GM12801 (cell line): Measurements from ENCODE around the gene BCL3.

ENCODE experiments used
- CTCF ChIP-seq: IDR thresholded peaks from one replicate; pipeline ENCODE4 v1.5.1; 2011; ENCODE audit warnings: control low read depth; ENCODE audit not compliant: insufficient read length; ENCODE audit errors: extremely low read depth

Gene BCL3

GRCh38 chr19:44785993-44786392 is 37.5 kb downstream of the BCL3 start:
- TF ChIP-seq CTCF, result no peak

- TF ChIP-seq CTCF, result no peak
Observed at GRCh38 chr19:44788971-44789370, 40.5 kb downstream of the BCL3 start.

- no peak for TF ChIP-seq CTCF
Observed at GRCh38 chr19:44789943-44790483, 41.5 kb downstream of the BCL3 start.

GRCh38 chr19:44792281-44792680 is 43.8 kb downstream of the BCL3 start:
- no peak for TF ChIP-seq CTCF

GRCh38 chr19:44794610-44795009 is 46.1 kb downstream of the BCL3 start:
- no peak for TF ChIP-seq CTCF

- TF ChIP-seq CTCF, result no peak
Observed at GRCh38 chr19:44795398-44795987, 47.0 kb downstream of the BCL3 start.

- no peak for TF ChIP-seq CTCF
Observed at GRCh38 chr19:44796701-44797115, 48.2 kb downstream of the BCL3 start.
